ENCODE data around the gene TCF19.

The TCF19 gene

GRCh38 chr6:31158140-31158862 is at the start of gene TCF19:
TCF19 (plus strand) TSS chr6:31158589; CDS start chr6:31159470, 881 bp downstream.
- peak; percentile 97 to 99 for DNase-seq (ENCODE audit: low read depth in 1 of 2, low spot score in 1 of 2)

- DNase-seq (ENCODE audit: low read depth in 1 of 2, low spot score in 1 of 2), result no peak
These were observed 47.4 kb upstream of the TCF19 start for GRCh38 chr6:31110825-31111582.

GRCh38 chr6:31111712-31112111 is 46.7 kb upstream of the TCF19 start:
- no peak for DNase-seq (ENCODE audit: low read depth in 1 of 2, low spot score in 1 of 2)

- DNase-seq (ENCODE audit: low read depth in 1 of 2, low spot score in 1 of 2), result no peak
These were observed 45.9 kb upstream of the TCF19 start, which contains the start of gene C6orf15 for GRCh38 chr6:31112478-31112877. C6orf15 (minus strand) TSS chr6:31112575; CDS start chr6:31112555, 20 bp downstream.

GRCh38 chr6:31113861-31114540 is 44.4 kb upstream of the TCF19 start:
- DNase-seq (ENCODE audit: low read depth in 1 of 2, low spot score in 1 of 2), result no peak

GRCh38 chr6:31114541-31114878 is 43.9 kb upstream of the TCF19 start, which contains the start of gene PSORS1C1:
PSORS1C1 (plus strand) TSS chr6:31114800; CDS start chr6:31129633, 14,833 bp downstream.
- no peak for DNase-seq (ENCODE audit: low read depth in 1 of 2, low spot score in 1 of 2)

GRCh38 chr6:31114970-31115849 is 43.2 kb upstream of the TCF19 start:
- no peak for DNase-seq (ENCODE audit: low read depth in 1 of 2, low spot score in 1 of 2)

GRCh38 chr6:31115941-31116560 is 42.3 kb upstream of the TCF19 start:
- no peak for DNase-seq (ENCODE audit: low read depth in 1 of 2, low spot score in 1 of 2)

- DNase-seq (ENCODE audit: low read depth in 1 of 2, low spot score in 1 of 2), result no peak
These were observed 41.6 kb upstream of the TCF19 start for GRCh38 chr6:31116661-31117385.

GRCh38 chr6:31118178-31118577 is 40.2 kb upstream of the TCF19 start:
- no peak for DNase-seq (ENCODE audit: low read depth in 1 of 2, low spot score in 1 of 2)

GRCh38 chr6:31120151-31120915 is 38.1 kb upstream of the TCF19 start, which contains the start of gene CDSN:
CDSN (minus strand) TSS chr6:31120446; CDS start chr6:31120419, 27 bp downstream.
- no peak for DNase-seq (ENCODE audit: low read depth in 1 of 2, low spot score in 1 of 2)

GRCh38 chr6:31121131-31121790 is 37.1 kb upstream of the TCF19 start:
- no peak for DNase-seq (ENCODE audit: low read depth in 1 of 2, low spot score in 1 of 2)

GRCh38 chr6:31122791-31123706 is 35.3 kb upstream of the TCF19 start:
- DNase-seq (ENCODE audit: low read depth in 1 of 2, low spot score in 1 of 2), result no peak

- DNase-seq (ENCODE audit: low read depth in 1 of 2, low spot score in 1 of 2), result no peak
These were observed 33.2 kb upstream of the TCF19 start for GRCh38 chr6:31125162-31125561.

GRCh38 chr6:31125586-31126363 is 32.6 kb upstream of the TCF19 start:
- DNase-seq (ENCODE audit: low read depth in 1 of 2, low spot score in 1 of 2), result no peak

GRCh38 chr6:31126396-31127175 is 31.8 kb upstream of the TCF19 start:
- DNase-seq (ENCODE audit: low read depth in 1 of 2, low spot score in 1 of 2), result no peak
